ENCODE results near the gene SLC26A5.
"Not testable (repeated sequence)": the region's sequence is repeated elsewhere in the genome, so short reads cannot be mapped to it uniquely, and the experiment has no call there.

Gene SLC26A5, protein sequence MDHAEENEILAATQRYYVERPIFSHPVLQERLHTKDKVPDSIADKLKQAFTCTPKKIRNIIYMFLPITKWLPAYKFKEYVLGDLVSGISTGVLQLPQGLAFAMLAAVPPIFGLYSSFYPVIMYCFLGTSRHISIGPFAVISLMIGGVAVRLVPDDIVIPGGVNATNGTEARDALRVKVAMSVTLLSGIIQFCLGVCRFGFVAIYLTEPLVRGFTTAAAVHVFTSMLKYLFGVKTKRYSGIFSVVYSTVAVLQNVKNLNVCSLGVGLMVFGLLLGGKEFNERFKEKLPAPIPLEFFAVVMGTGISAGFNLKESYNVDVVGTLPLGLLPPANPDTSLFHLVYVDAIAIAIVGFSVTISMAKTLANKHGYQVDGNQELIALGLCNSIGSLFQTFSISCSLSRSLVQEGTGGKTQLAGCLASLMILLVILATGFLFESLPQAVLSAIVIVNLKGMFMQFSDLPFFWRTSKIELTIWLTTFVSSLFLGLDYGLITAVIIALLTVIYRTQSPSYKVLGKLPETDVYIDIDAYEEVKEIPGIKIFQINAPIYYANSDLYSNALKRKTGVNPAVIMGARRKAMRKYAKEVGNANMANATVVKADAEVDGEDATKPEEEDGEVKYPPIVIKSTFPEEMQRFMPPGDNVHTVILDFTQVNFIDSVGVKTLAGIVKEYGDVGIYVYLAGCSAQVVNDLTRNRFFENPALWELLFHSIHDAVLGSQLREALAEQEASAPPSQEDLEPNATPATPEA

DNA sequence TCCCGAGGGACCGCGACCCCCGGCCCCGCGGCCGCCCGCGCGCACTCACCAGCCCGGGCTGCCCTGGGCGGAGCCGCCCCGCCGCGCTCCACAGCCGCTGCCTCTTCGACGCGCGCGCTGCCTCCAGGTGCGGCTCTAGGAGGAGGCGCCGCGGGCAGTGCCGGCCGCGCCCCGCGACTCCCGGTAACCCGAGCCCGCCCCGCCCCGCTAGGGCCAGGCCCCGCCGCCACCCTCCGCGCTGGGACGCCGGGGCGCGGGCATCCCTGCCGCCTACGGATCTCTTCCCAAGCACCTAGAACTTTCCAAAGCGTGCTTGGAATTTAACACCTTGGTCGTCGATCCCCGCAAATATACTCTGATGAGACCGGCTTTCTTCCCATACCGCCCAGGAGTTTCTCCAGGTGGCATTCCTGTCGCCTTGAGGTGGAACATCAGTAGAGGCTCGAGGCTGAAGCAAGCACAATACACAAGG, at the start of gene SLC26A5:
TSS of gene SLC26A5 (minus strand) at position 159 of the 472 bp plus-strand sequence. CDS start 24,693 bp downstream, outside the sequence.
- no peak for DNase-seq (ENCODE audit: extremely low read depth, low read depth)
- TF ChIP-seq, protein P1, sequence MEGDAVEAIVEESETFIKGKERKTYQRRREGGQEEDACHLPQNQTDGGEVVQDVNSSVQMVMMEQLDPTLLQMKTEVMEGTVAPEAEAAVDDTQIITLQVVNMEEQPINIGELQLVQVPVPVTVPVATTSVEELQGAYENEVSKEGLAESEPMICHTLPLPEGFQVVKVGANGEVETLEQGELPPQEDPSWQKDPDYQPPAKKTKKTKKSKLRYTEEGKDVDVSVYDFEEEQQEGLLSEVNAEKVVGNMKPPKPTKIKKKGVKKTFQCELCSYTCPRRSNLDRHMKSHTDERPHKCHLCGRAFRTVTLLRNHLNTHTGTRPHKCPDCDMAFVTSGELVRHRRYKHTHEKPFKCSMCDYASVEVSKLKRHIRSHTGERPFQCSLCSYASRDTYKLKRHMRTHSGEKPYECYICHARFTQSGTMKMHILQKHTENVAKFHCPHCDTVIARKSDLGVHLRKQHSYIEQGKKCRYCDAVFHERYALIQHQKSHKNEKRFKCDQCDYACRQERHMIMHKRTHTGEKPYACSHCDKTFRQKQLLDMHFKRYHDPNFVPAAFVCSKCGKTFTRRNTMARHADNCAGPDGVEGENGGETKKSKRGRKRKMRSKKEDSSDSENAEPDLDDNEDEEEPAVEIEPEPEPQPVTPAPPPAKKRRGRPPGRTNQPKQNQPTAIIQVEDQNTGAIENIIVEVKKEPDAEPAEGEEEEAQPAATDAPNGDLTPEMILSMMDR (IDR thresholded peaks at IDR 0.05; ENCODE audit: low read depth, low read length), result no peak

DNA sequence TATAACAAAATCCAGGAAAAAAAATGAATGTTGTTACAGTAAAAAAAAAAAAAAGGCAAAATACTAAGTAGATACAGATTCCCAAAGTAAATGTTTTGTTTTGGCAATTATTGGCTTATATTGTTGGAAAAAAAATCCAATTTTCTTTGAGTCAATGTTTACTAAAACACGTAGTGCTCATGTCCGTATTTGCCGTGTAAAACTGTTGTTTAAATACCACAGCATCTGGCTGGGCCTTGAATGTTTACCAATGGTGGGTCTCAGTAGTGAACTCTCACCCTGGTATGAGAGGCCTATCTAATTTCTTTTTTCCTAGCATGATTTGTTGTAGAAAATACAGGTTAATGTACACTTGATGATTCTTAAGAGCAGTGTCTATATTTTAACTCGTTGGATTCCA, 41.4 kb upstream of the SLC26A5 start:
- DNase-seq (ENCODE audit: extremely low read depth, low read depth), result no peak
- TF ChIP-seq, protein P1 (IDR thresholded peaks at IDR 0.05; ENCODE audit: low read depth, low read length), result no peak

DNA sequence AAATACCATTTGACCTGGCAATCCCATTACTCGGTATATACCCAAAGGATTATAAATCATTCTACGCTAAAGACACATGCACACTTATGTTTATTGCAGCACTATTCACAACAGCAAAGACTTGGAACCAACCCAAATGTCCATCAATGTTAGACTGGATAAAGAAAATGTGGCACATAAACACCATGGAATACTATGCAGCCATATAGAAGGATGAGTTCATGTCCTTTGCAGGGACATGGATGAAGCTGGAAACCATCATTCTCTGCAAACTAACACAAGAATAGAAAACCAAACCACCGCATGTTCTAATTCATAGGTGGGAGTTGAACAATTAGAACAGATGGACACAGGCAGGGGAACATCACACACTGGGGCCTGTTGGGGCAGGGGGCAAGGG, 40.9 kb upstream of the SLC26A5 start:
- DNase-seq (ENCODE audit: extremely low read depth, low read depth), result not testable (repeated sequence)

DNA sequence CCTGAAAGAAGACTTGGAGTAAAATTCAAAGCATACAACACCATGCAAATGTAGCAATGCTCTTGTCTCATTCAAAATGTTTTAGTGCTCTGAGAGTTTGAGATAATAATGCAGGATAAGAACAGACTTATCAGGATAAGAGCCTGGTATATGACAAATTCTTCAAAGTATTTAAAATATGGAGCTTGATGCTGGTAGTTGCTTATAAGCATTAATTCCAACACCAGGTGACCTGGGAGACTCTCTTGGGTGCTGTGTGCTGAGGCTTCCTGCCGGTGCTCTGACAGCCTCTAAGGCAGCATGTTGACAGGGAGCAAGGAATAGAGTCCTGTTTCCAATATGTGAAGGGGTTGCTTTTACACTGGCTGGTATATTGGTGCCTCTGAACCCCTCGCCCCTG, 34.8 kb upstream of the SLC26A5 start:
- DNase-seq (ENCODE audit: extremely low read depth, low read depth), result no peak
- TF ChIP-seq, protein P1 (IDR thresholded peaks at IDR 0.05; ENCODE audit: low read depth, low read length), result no peak

DNA sequence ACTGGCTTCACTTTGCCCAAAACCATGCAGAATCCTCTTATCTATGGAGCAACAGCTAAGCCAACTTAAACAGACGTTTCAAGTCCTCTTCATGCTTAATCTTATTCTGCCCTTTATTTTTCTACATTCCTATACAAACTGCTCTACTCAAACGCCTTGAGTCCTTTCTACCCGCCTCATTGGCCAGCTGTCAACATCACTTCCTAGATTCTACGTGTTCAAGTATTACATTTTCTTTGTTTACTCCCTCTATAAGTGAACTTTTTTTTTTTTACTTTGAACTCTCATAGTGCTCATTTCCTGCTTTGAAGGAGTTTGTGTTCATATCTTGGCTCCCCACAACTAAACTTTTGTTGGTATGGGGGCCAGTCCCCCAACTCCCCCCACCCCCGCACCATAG, 28.9 kb upstream of the SLC26A5 start:
- TF ChIP-seq, protein P1 (IDR thresholded peaks at IDR 0.05; ENCODE audit: low read depth, low read length), result no peak
- DNase-seq (ENCODE audit: extremely low read depth, low read depth), result no peak

DNA sequence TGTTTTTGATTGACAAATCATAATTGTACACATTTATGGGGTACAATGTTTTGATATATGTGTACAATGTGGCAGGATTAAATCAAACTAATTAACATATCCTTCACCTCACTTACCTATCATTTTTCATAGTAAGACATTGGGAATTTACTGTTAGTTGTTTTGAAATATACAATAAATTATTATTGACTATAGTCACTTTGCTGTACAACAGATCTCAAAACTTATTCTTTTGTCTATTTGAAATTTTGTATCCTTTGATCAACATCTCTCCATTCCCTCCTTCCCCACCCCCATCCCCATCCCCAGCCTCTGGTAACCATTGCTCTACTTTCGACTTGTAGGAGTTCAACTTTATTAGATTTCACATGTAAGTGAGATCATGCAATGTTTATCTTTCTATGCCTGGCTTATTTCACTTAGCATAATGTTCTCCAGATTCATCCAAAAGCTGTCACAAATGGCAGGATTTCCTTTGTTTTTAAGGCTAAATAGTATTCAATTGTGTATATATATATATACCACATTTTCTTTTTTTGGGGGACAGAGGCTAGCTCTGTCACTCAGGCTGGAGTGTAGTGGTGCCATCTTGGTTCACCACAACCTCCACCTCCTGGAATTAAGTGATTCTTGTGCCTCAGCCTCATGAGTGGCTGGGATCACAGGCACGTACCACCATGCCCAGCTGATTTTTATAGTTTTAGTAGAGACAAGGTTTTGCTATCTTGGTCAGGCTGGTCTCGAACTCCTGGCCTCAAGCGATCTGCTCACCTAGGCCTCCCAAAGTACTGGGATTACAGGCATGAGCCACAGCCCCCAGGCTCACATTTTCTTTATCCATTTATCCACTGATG, 23.3 kb upstream of the SLC26A5 start:
- TF ChIP-seq, protein P1 (IDR thresholded peaks at IDR 0.05; ENCODE audit: low read depth, low read length), result no peak
- no peak for DNase-seq (ENCODE audit: extremely low read depth, low read depth)

DNA sequence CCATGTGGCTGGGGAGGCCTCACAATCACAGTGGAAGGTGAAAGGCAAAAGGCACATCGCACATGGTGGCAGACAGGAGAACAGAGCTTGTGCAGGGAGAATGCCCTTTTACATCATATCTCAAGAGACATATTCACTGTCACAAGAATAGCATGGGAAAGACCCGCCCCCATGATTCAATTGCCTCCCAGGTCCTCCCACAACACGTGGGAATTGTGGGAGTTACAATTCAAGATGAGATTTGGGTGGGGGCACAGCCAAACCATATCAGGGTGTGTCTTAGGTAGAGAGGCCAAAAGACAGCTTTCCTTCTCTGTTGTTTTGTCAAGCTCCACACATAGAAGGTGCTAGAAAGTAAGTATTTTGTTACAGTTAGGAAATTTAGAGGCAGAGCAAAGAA, 20.8 kb upstream of the SLC26A5 start:
- DNase-seq (ENCODE audit: extremely low read depth, low read depth), result no peak
- TF ChIP-seq, protein P1 (IDR thresholded peaks at IDR 0.05; ENCODE audit: low read depth, low read length), result no peak
